DND-41 (cell line): ENCODE results near the gene QSOX2.

ENCODE experiments used
- ATAC-seq: fragments of 200-7000 bp; cut with Tn5 transposase; 3 replicates; pipeline ENCODE4 v1.9.1; 2021; ENCODE audit warnings: low read depth; ENCODE audit not compliant: insufficient read depth
- DNase-seq: peaks from one replicate; pipeline ENCODE4 v3.0.0-alpha.2; 2020
- H2AFZ ChIP-seq: 2 replicates; pipeline ENCODE4 v1.6.0; 2012; ENCODE audit warnings: low read depth, low read length
- H3K27ac ChIP-seq: 2 replicates; pipeline ENCODE4 v1.5.1; 2012; ENCODE audit warnings: low read length, inconsistent platforms
- H3K27me3 ChIP-seq: fragments of 200-600 bp; sonication (generic); 2 replicates; pipeline ENCODE4 v1.6.0; 2012; ENCODE audit warnings: low read length, mild to moderate bottlenecking, inconsistent platforms; ENCODE audit not compliant: insufficient read depth, poor library complexity
- H3K36me3 ChIP-seq: 2 replicates; pipeline ENCODE4 v1.5.1; 2012; ENCODE audit warnings: low read length, inconsistent platforms; ENCODE audit not compliant: insufficient read depth
- H3K4me1 ChIP-seq: 2 replicates; pipeline ENCODE4 v1.5.1; 2012; ENCODE audit warnings: mild to moderate bottlenecking, low read length; ENCODE audit not compliant: insufficient read depth
- H3K4me2 ChIP-seq: 2 replicates; pipeline ENCODE4 v1.6.0; 2012; ENCODE audit warnings: mild to moderate bottlenecking, moderate library complexity, low read length, inconsistent platforms; ENCODE audit not compliant: insufficient read depth
- H3K4me3 ChIP-seq, 2 experiments: fragments of 200-600 bp in 1 of 2; shearing (Covaris generic) in 1 of 2; 2 replicates each; pipeline ENCODE4 v1.5.1; 2012 to 2016; ENCODE audit warnings: inconsistent platforms in 2 of 2, low read length in 2 of 2, mild to moderate bottlenecking in 2 of 2, low read depth in 1 of 2, moderate library complexity in 1 of 2
- H3K79me2 ChIP-seq: 2 replicates; pipeline ENCODE4 v1.6.0; 2012; ENCODE audit warnings: low read length, inconsistent platforms; ENCODE audit not compliant: insufficient read depth
- H3K9ac ChIP-seq: 2 replicates; pipeline ENCODE4 v1.6.0; 2012; ENCODE audit warnings: low read depth, mild to moderate bottlenecking, inconsistent platforms, low read length, moderate library complexity
- H3K9me3 ChIP-seq: 2 replicates; pipeline ENCODE4 v1.5.1; 2012; ENCODE audit warnings: low read length, moderate library complexity, mild to moderate bottlenecking, inconsistent platforms; ENCODE audit not compliant: insufficient read depth, severe bottlenecking
- H4K20me1 ChIP-seq: 2 replicates; pipeline ENCODE4 v1.6.0; 2012; ENCODE audit warnings: low read length; ENCODE audit not compliant: insufficient read depth
- EZH2 ChIP-seq: IDR thresholded peaks from 3 replicates; pipeline ENCODE4 v1.6.1; 2012; ENCODE audit warnings: borderline replicate concordance, low read depth, mild to moderate bottlenecking, moderate library complexity, low read length, inconsistent platforms; ENCODE audit not compliant: severe bottlenecking
- TF ChIP-seq, protein P1 (sequence below): IDR thresholded peaks from 2 replicates; pipeline ENCODE4 v1.5.1; 2012; ENCODE audit warnings: borderline replicate concordance, low read length, moderate library complexity, mild to moderate bottlenecking; ENCODE audit not compliant: poor library complexity, severe bottlenecking; ENCODE audit errors: extremely low read depth

QSOX2 gene

GRCh38 chr9:136235709-136236455 is 9.7 kb downstream of the QSOX2 start:
- peaks cover 81% of the 10 kb centered on the region for H4K20me1 ChIP-seq
- peaks cover 53% of the 10 kb centered on the region for H3K79me2 ChIP-seq
- H3K27me3 ChIP-seq: no peaks in the 10 kb centered on the region
- no peak for DNase-seq
- H3K4me2 ChIP-seq: no peak overlapping the region
- no peak overlapping the region for H3K4me3 ChIP-seq
- H3K9ac ChIP-seq: no peak overlapping the region
- no peak overlapping the region for H3K27ac ChIP-seq
- no peak for TF ChIP-seq EZH2
- TF ChIP-seq, protein P1, sequence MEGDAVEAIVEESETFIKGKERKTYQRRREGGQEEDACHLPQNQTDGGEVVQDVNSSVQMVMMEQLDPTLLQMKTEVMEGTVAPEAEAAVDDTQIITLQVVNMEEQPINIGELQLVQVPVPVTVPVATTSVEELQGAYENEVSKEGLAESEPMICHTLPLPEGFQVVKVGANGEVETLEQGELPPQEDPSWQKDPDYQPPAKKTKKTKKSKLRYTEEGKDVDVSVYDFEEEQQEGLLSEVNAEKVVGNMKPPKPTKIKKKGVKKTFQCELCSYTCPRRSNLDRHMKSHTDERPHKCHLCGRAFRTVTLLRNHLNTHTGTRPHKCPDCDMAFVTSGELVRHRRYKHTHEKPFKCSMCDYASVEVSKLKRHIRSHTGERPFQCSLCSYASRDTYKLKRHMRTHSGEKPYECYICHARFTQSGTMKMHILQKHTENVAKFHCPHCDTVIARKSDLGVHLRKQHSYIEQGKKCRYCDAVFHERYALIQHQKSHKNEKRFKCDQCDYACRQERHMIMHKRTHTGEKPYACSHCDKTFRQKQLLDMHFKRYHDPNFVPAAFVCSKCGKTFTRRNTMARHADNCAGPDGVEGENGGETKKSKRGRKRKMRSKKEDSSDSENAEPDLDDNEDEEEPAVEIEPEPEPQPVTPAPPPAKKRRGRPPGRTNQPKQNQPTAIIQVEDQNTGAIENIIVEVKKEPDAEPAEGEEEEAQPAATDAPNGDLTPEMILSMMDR: no peak
- no peak overlapping the region for H2AFZ ChIP-seq
- peaks cover 50% of the 10 kb centered on the region for H3K36me3 ChIP-seq
- H3K9me3 ChIP-seq: no peaks in the 10 kb centered on the region
- H3K4me1 ChIP-seq: no peaks in the 10 kb centered on the region
- no peak for ATAC-seq

DNA sequence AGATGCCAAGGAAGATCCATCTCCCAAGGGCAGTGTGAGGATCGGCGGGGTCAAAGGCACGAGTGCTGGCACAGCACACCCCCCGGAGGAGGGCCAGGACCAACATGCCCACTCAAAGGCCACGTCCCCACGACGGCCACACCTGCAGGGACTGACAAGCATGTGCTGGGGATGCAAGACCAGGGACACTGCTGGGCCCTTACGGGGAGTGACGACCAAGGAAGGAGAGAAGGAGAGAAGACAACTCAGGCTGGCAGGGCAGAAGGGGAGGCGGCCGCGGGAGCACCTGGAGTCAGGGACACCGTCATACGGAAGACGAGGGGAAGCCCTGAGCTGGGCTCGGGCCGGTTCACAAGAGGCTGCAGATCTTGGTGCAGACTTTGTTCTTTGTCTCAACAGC is 10.4 kb downstream of the QSOX2 start:
- ATAC-seq (no peak), DNase-seq (no peak)
- H2AFZ ChIP-seq: no peak overlapping the region
- H3K9me3 ChIP-seq: no peaks in the 10 kb centered on the region
- no peak overlapping the region for H3K4me2 ChIP-seq
- no peak overlapping the region for H3K4me3 ChIP-seq
- H3K9ac ChIP-seq: no peak overlapping the region
- no peak overlapping the region for H3K27ac ChIP-seq
- H3K36me3 ChIP-seq: peaks cover 50% of the 10 kb centered on the region
- TF ChIP-seq, protein P1: no peak
- no peak for TF ChIP-seq EZH2
- no peaks in the 10 kb centered on the region for H3K27me3 ChIP-seq
- H4K20me1 ChIP-seq: peaks cover 79% of the 10 kb centered on the region
- H3K4me1 ChIP-seq: no peaks in the 10 kb centered on the region
- peaks cover 50% of the 10 kb centered on the region for H3K79me2 ChIP-seq

DNA sequence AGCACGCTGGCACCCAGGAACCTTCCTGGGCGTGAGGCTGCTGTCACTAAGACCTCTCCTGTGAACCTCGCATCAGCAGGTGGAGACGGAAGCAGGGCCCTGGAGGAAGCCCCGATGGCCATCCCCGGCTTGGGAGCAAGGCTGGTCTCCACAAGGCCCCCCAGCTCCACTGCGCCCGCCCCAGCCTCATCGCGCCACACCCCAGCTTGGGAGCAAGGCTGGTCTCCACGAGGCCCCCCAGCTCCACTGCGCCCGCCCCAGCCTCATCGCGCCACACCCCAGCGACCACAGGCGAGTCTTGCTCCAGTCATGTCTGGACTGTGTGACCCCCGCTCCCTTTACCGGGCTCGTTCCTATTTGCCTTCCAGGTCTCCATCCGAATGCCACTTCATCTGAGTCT is 11.0 kb downstream of the QSOX2 start:
- Histone ChIP-seq H3K9me3 (no peaks in the 10 kb centered on the region), H3K4me3 (no peak overlapping the region), H3K36me3 (peaks cover 50% of the 10 kb centered on the region), H3K27ac (no peak overlapping the region), H3K4me1 (no peaks in the 10 kb centered on the region), H3K27me3 (no peaks in the 10 kb centered on the region), H4K20me1 (peaks cover 75% of the 10 kb centered on the region), H2AFZ (no peak overlapping the region), H3K79me2 (peaks cover 48% of the 10 kb centered on the region), H3K9ac (no peak overlapping the region), H3K4me2 (no peak overlapping the region)
- no peak for DNase-seq
- ATAC-seq: no peak
- no peak for TF ChIP-seq EZH2
- TF ChIP-seq, protein P1: no peak
